ENCODE data around the gene SLC25A39. TPM values are rescaled to one million over a fixed set of nuclear protein-coding genes. Genes with fewer than 3 reads are reported as not detected.

SLC25A39 gene
- total RNA-seq, 1 experiment from 2014 or later, result 164 TPM

- no peak for DNase-seq
- TF ChIP-seq CTCF (conservative IDR thresholded peaks at IDR 0.05), result no peak
- TF ChIP-seq EZH2 (IDR thresholded peaks at IDR 0.05; ENCODE audit: low read depth), result no peak
- no peaks in the 10 kb centered on the region for H3K9me2 ChIP-seq (ENCODE audit: insufficient read depth)
- H3K27me3 ChIP-seq (ENCODE audit: insufficient read depth, low read depth), result no peaks in the 10 kb centered on the region
- no peak overlapping the region for H3K4me2 ChIP-seq
- H4K20me1 ChIP-seq (ENCODE audit: insufficient read depth), result peaks cover 4% of the 10 kb centered on the region; the same call in 1 of the 2 replicates
- H2AFZ ChIP-seq, result no peak overlapping the region
- intact Hi-C loops (cut with micrococcal nuclease; ENCODE audit: unreplicated experiment), result no loop called here
- no peaks in the 10 kb centered on the region; the same call in 1 of the 2 replicates for H3F3A ChIP-seq (ENCODE audit: insufficient read depth, low read depth)
- no peak overlapping the region for H3K27ac ChIP-seq
- no TSS peak for BruUV-seq (replicated peaks)
- H3K4me3 ChIP-seq, result no peak overlapping the region
- H3K9me3 ChIP-seq (ENCODE audit: insufficient read depth, low read depth), result no peaks in the 10 kb centered on the region
- ChIA-PET CTCF (no interaction called here), POLR2A (ENCODE audit: unreplicated experiment) (interaction anchor here (0.6 kb wide), 1 partner anchor 212 kb away, joined by 11 read pairs; no protein-coding TSS in a partner anchor)
- H3K79me2 ChIP-seq (ENCODE audit: low read depth), result peaks cover 2% of the 10 kb centered on the region; the same call in 1 of the 2 replicates
- no peaks in the 10 kb centered on the region for H3K4me1 ChIP-seq (replicated peaks; ENCODE audit: insufficient read depth)
- no peaks in the 10 kb centered on the region for H3K36me3 ChIP-seq (ENCODE audit: low read depth)
Observed at GRCh38 chr17:44351464-44351863, 26.8 kb upstream of the SLC25A39 start.

GRCh38 chr17:44350733-44351226 is 26.2 kb upstream of the SLC25A39 start:
- H3K9me2 ChIP-seq (ENCODE audit: insufficient read depth), result no peaks in the 10 kb centered on the region
- no TSS peak for BruUV-seq (replicated peaks)
- H3K4me2 ChIP-seq, result no peak overlapping the region
- TF ChIP-seq EZH2 (IDR thresholded peaks at IDR 0.05; ENCODE audit: low read depth), result no peak
- TF ChIP-seq CTCF (conservative IDR thresholded peaks at IDR 0.05), result peak; percentile 86
- CTCF ChIA-PET, result no interaction called here
- peaks cover 5% of the 10 kb centered on the region for H3K4me1 ChIP-seq (replicated peaks; ENCODE audit: insufficient read depth)
- peak in 1 of 2 experiments; percentile 61 for DNase-seq
- no peak overlapping the region for H3K4me3 ChIP-seq
- H3K27me3 ChIP-seq (ENCODE audit: insufficient read depth, low read depth), result no peaks in the 10 kb centered on the region
- intact Hi-C loops (cut with micrococcal nuclease; ENCODE audit: unreplicated experiment), result no loop called here
- no peaks in the 10 kb centered on the region for H3K9me3 ChIP-seq (ENCODE audit: insufficient read depth, low read depth)
- peaks cover 7% of the 10 kb centered on the region; the same call in 1 of the 2 replicates for H3K79me2 ChIP-seq (ENCODE audit: low read depth)
- no peaks in the 10 kb centered on the region; the same call in 1 of the 2 replicates for H3F3A ChIP-seq (ENCODE audit: insufficient read depth, low read depth)
- peaks cover 10% of the 10 kb centered on the region; the same call in 1 of the 2 replicates for H4K20me1 ChIP-seq (ENCODE audit: insufficient read depth)
- no peak overlapping the region for H3K27ac ChIP-seq
- H3K36me3 ChIP-seq (ENCODE audit: low read depth), result no peaks in the 10 kb centered on the region
- H2AFZ ChIP-seq, result no peak overlapping the region
- POLR2A ChIA-PET (ENCODE audit: unreplicated experiment), result interaction anchor here (0.6 kb wide), 2 partner anchors 9 to 211 kb away, joined by 3 to 11 read pairs; no protein-coding TSS in a partner anchor

- ChIA-PET POLR2A (ENCODE audit: unreplicated experiment) (no interaction called here), CTCF (interaction anchor here (0.6 to 0.7 kb wide), 2 partner anchors 9 to 54 kb away, joined by 7 to 13 read pairs; no protein-coding TSS in a partner anchor)
- Histone ChIP-seq H3K79me2 (ENCODE audit: low read depth) (peaks cover 7% of the 10 kb centered on the region; the same call in 1 of the 2 replicates), H3K27ac (no peak overlapping the region), H3K9me3 (ENCODE audit: insufficient read depth, low read depth) (no peaks in the 10 kb centered on the region), H4K20me1 (ENCODE audit: insufficient read depth) (peaks cover 10% of the 10 kb centered on the region; the same call in 1 of the 2 replicates), H3K27me3 (ENCODE audit: insufficient read depth, low read depth) (no peaks in the 10 kb centered on the region), H3K4me1 (replicated peaks; ENCODE audit: insufficient read depth) (peaks cover 6% of the 10 kb centered on the region), H3K9me2 (ENCODE audit: insufficient read depth) (no peaks in the 10 kb centered on the region), H3K4me2 (no peak overlapping the region), H3K36me3 (ENCODE audit: low read depth) (no peaks in the 10 kb centered on the region), H3K4me3 (no peak overlapping the region), H3F3A (ENCODE audit: insufficient read depth, low read depth) (no peaks in the 10 kb centered on the region; the same call in 1 of the 2 replicates), H2AFZ (no peak overlapping the region)
- intact Hi-C loops (cut with micrococcal nuclease; ENCODE audit: unreplicated experiment), result loop anchor here (10.0 kb wide), 1 partner anchor 275 kb away; the partner anchor contains the start of gene G6PC3
- BruUV-seq (replicated peaks), result no TSS peak
- TF ChIP-seq EZH2 (IDR thresholded peaks at IDR 0.05; ENCODE audit: low read depth) (no peak), CTCF (conservative IDR thresholded peaks at IDR 0.05) (no peak)
- no peak for DNase-seq
Observed at GRCh38 chr17:44349553-44350070, 25.0 kb upstream of the SLC25A39 start.

Measured in PC-9 (cell line).